Measurements from ENCODE around the gene KEAP1. TPM values are rescaled to one million over a fixed set of nuclear protein-coding genes. Genes with fewer than 3 reads are reported as not detected.

KEAP1 gene
- total RNA-seq, 1 donor from 2014 or later: 69.1 TPM

DNA sequence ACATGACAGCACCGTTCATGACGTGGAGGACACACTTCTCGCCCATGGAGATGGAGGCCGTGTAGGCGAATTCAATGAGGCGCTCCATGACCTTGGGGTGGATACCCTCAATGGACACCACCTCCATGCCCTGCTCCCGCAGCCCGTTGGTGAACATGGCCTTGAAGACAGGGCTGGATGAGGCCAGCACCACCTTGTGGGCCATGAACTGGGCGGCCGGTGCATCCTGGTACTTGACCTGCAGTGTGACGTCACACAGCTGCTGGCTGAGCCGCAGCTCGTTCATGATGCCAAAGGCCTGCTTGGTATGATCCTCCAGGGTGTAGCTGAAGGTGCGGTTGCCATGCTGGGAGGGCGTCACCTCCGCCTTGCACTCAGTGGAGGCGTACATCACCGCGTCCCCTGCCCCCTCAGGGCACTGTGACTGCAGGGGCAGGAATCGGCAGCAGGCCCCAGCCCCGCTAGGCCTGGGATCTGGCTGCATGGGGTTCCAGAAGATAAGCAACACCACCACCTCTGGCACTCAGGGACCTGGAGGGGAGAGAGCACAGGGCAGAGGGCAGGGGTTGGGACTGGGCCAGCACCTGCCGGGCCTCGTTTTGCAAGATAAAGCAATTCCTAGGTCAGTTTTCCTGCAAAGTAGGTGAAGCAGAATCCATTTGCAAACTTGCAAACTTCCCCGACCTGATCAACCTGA lies 3.5 kb downstream of the KEAP1 start:
- intact Hi-C loops (cut with DNase I): no loop called here
- DNase-seq (no peak), ATAC-seq (no peak)
- TF ChIP-seq, protein P1, sequence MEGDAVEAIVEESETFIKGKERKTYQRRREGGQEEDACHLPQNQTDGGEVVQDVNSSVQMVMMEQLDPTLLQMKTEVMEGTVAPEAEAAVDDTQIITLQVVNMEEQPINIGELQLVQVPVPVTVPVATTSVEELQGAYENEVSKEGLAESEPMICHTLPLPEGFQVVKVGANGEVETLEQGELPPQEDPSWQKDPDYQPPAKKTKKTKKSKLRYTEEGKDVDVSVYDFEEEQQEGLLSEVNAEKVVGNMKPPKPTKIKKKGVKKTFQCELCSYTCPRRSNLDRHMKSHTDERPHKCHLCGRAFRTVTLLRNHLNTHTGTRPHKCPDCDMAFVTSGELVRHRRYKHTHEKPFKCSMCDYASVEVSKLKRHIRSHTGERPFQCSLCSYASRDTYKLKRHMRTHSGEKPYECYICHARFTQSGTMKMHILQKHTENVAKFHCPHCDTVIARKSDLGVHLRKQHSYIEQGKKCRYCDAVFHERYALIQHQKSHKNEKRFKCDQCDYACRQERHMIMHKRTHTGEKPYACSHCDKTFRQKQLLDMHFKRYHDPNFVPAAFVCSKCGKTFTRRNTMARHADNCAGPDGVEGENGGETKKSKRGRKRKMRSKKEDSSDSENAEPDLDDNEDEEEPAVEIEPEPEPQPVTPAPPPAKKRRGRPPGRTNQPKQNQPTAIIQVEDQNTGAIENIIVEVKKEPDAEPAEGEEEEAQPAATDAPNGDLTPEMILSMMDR (IDR thresholded peaks at IDR 0.05): no peak
- H3K4me3 ChIP-seq: no peak overlapping the region
- peaks cover 28% of the 10 kb centered on the region for H3K4me1 ChIP-seq
- no peaks in the 10 kb centered on the region for H3K9me3 ChIP-seq
- no peaks in the 10 kb centered on the region for H3K27me3 ChIP-seq
- H3K27ac ChIP-seq: no peak overlapping the region
- peaks cover 47% of the 10 kb centered on the region for H3K36me3 ChIP-seq

DNA sequence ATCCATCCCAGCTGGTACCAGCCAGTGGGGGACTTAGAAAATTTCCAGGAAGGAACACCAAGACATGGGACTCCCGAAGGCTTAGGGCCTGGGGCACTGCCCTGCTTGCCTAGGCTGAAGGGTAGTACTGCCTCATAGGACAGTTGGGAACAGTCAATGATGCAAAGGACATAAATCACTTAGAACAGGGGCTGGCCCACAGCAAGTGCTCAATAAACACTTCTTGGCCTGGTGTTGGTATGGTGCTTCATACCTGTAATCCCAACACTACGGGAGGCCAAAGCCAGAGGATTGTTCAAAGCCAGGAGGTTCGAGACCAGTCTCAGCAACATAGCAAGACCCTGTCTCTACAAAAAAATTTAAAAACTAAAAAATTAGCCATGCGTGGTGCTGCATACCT lies 5.8 kb downstream of the KEAP1 start:
- TF ChIP-seq, protein P1 (IDR thresholded peaks at IDR 0.05): no peak
- Histone ChIP-seq H3K27ac (no peak overlapping the region), H3K4me3 (no peak overlapping the region), H3K4me1 (peaks cover 28% of the 10 kb centered on the region), H3K27me3 (no peaks in the 10 kb centered on the region), H3K36me3 (peaks cover 63% of the 10 kb centered on the region), H3K9me3 (no peaks in the 10 kb centered on the region)
- intact Hi-C loops (cut with DNase I): no loop called here
- no peak for DNase-seq
- ATAC-seq: no peak

DNA sequence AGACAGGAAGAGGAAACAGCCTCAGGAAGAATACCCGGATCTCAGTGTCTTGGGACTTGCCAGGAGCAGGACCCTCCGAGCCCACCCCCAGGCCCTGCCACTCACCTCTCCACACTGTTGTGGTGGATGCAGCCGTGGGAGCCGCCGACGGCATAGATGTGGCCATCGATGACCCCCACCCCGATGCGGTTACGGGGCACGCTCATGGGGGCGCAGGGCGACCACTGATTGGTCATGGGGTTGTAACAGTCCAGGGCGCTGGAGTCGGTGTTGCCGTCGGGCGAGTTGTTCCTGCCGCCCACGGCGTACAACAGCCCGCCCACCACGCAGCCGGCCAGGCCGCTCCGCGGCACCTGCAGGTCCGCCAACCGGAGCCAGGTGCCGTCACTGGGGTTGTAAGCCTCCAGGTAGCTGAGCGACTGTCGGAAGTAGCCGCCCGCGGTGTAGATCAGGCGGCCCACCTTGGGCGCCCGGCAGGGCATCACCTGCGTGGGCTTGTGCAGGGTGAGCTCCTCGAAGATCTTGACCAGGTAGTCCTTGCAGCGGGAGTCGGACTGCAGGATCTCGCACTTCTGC lies 11.6 kb downstream of the KEAP1 start:
- DNase-seq: no peak
- H3K36me3 ChIP-seq: peaks cover 92% of the 10 kb centered on the region
- peak; percentile 30 for ATAC-seq

DNA sequence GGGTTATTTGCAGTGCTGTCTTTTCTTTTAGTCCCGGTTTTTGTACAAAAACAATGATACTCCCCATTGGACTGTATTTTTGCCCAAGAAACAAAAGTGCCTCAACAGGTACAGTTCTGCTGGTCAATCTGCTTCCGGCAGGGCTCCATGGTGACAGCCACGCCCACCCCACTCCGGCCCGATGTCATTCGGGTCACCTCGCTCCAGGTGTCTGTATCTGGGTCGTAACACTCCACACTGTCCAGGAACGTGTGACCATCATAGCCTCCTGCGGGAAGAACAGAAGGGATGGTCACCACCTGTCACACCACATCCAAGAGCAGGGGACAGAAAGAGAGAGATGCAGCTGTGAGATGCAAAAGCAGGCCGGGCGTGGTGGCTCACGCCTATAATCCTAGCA lies 16.6 kb downstream of the KEAP1 start:
- Histone ChIP-seq H3K4me3 (no peak overlapping the region), H3K27me3 (no peaks in the 10 kb centered on the region), H3K36me3 (peaks cover 73% of the 10 kb centered on the region), H3K27ac (no peak overlapping the region), H3K9me3 (no peaks in the 10 kb centered on the region), H3K4me1 (no peaks in the 10 kb centered on the region)
- no peak for DNase-seq
- no peak for ATAC-seq
- TF ChIP-seq, protein P1 (IDR thresholded peaks at IDR 0.05): no peak
- intact Hi-C loops (cut with DNase I): no loop called here

More for the DNA sequence above, 11.6 kb downstream of the KEAP1 start:
- no peaks in the 10 kb centered on the region for H3K4me1 ChIP-seq
- H3K27me3 ChIP-seq: no peaks in the 10 kb centered on the region
- intact Hi-C loops (cut with DNase I): no loop called here
- TF ChIP-seq, protein P1 (IDR thresholded peaks at IDR 0.05): no peak
- no peaks in the 10 kb centered on the region for H3K9me3 ChIP-seq
- no peak overlapping the region for H3K27ac ChIP-seq
- no peak overlapping the region for H3K4me3 ChIP-seq

DNA sequence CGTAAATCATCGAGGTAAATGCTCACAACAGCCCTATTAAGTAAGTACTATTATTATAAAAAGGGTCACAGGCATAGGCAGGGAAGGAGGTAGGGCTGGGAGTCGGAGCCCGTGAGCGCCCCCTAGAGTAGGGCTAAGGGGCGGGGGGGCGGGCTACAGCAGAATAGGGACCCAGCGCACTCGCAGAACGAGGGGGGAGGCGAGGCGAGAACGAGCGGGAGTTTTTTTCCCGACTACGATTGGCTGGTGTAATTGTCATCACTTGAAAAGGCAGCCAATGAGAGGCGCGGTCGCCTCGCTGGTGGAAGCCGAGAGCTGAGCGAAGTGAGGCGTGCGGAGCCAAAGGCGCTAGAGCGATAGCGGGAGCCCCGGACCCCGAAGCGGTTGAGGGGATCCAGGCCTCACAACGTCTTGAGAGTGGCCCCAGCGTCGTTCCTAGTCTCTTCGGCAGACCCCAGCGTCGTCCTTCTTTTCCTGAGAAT lies 24.2 kb downstream of the KEAP1 start:
- intact Hi-C loops (cut with DNase I): no loop called here

More for the DNA sequence above, 24.2 kb downstream of the KEAP1 start:
- Histone ChIP-seq H3K4me1 (peaks cover 5% of the 10 kb centered on the region), H3K36me3 (no peaks in the 10 kb centered on the region), H3K9me3 (no peaks in the 10 kb centered on the region), H3K27me3 (no peaks in the 10 kb centered on the region), H3K4me3 (peak overlapping the region; percentile 45), H3K27ac (no peak overlapping the region)
- DNase-seq (peak; percentile 91), ATAC-seq (peak; percentile 96)
- TF ChIP-seq, protein P1 (IDR thresholded peaks at IDR 0.05): peak; percentile 82

Measured in upper lobe of right lung (tissue), 1 donor.